ENCODE results near the gene RASSF7. TPM values are rescaled to one million over a fixed set of nuclear protein-coding genes. Genes with fewer than 3 reads are reported as not detected.

RASSF7 gene
- total RNA-seq, 2 donors from 2014 or later = 13.3 to 22.9 TPM

DNA sequence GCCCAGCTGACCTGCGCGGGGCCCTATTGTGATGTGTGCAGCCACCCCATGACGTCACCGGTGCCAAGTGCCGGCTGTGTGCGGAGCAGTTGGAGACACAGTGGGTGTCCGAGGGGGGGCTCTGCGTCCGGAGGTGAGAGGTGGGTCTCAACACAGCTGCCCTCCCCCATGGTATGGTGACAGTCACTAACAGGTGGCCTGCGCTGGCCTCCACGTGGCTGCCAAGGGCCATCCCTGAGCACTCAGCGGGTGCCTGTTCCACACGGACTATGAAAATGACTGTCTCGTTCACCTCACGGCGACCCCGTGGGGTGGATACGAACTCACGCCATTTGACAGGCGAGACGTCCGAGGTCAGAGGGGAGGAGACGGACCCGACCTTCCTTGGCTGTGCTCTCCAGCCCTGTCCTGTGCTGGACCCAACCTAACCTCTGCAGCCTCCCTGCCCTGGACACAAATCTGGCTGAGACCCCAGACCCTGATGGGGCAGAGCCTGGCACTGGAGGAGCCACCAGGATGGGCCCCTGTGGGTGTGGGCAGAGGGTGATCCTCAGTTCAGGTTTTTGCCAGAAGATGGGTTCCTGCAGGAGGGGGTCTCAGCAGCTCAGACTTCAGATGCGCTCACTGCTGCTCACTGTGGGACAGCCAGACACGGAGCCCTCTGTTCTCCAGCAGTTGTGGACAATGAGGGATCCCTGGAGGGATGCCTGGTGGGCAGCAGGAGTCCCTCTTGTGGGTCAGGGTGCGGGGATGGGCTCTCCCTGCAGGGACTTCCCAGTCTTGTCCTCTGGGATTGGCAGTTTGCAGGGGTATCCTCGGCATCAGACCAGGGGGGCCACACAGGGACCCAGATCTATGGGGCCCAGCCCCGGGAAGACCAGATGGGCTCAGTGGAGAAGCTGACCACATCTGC lies 31.7 kb upstream of the RASSF7 start:
- no peaks in the 10 kb centered on the region for H3K36me3 Mint-ChIP-seq
- H3K9me3 Mint-ChIP-seq = no peaks in the 10 kb centered on the region
- ATAC-seq (no peak), DNase-seq (ENCODE audit: low spot score) (no peak)
- H3K27ac Mint-ChIP-seq = no peak overlapping the region
- H3K4me3 Mint-ChIP-seq = no peak overlapping the region
- no peaks in the 10 kb centered on the region for H3K27me3 Mint-ChIP-seq
- H3K4me1 Mint-ChIP-seq (ENCODE audit: low read depth in 2 of 2) = no peaks in the 10 kb centered on the region

DNA sequence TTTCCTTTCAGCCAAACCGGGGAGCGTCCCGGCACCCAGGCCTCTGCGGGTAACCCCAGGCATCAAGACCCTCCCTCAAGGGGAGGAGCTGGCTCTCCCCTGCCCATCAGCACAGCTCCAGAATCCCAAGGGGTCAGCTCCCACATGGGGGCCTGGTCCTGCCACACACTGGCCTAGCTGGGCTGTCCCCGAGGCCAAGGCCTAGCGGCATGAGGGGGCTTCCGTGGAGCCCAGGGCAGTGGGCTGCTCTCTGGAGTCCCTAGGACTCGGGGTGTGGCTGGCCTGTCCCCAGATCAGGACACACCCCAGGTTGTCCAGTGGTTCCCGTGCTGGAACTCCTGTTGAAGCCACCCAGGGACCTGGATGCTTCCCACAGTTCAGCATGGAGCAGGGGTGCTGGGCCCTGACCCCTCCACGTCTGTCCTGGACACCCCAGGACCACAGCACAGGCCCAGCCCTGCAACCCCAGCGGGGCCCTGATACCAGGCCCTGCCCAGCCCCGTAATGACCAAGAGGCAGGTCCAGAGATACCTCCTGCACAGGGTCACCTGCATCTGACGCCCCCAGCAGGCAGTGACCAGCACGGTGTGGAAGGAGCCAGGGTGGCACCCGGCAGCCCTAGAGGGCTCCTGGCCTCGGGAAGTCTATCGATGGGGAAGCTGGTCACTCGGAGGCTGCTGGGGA lies 30.9 kb upstream of the RASSF7 start:
- Mint-ChIP-seq H3K4me3 (no peak overlapping the region), H3K36me3 (no peaks in the 10 kb centered on the region), H3K27me3 (no peaks in the 10 kb centered on the region), H3K4me1 (ENCODE audit: low read depth in 2 of 2) (no peaks in the 10 kb centered on the region), H3K9me3 (no peaks in the 10 kb centered on the region), H3K27ac (no peak overlapping the region)
- ATAC-seq (no peak), DNase-seq (ENCODE audit: low spot score) (no peak)

DNA sequence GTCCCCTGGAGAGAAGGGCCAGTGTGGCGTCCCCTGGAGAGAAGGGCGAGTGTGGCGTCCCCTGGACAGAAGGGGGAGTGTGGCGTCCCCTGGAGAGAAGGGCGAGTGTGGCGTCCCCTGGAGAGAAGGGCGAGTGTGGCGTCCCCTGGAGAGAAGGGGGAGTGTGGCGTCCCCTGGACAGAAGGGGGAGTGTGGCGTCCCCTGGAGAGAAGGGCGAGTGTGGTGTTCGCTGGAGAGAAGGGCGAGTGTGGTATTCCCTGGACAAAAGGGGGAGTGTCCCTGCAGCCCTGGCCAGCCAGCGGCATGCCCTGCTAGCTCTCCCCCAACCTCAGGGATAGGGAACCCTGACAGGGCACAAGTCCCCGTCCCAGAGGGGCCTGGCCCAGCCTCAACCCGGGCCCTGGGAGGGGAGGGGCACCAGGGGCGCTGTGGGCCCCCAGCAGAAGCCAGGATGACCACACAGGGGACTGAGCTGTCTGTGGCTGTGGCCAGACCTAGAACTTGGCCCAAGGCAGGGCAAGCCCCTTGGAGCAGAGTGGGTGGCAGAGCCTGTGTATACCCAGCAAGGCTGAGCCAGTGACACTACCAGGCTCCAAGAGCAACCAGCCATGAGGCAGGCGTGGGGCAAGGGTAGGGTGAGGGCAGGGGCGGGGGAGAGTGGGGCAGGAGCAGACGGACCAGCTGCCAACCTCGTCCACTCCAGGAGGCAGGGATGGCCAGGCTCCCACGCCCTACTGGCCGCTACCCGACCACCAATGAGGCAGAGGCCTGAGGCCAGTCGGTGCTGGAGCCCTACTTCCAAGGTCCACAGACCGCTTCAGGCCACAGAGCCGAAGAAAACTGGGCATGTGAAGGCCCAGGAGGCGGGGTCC lies 29.6 kb upstream of the RASSF7 start:
- H3K27me3 Mint-ChIP-seq = no peaks in the 10 kb centered on the region
- no peak overlapping the region for H3K4me3 Mint-ChIP-seq
- H3K9me3 Mint-ChIP-seq = no peaks in the 10 kb centered on the region
- peaks cover 2 to 3% of the 10 kb centered on the region in 2 donors for H3K4me1 Mint-ChIP-seq (ENCODE audit: low read depth in 2 of 2)
- DNase-seq (ENCODE audit: low spot score) (no peak), ATAC-seq (no peak)
- no peak overlapping the region for H3K27ac Mint-ChIP-seq
- no peaks in the 10 kb centered on the region for H3K36me3 Mint-ChIP-seq

DNA sequence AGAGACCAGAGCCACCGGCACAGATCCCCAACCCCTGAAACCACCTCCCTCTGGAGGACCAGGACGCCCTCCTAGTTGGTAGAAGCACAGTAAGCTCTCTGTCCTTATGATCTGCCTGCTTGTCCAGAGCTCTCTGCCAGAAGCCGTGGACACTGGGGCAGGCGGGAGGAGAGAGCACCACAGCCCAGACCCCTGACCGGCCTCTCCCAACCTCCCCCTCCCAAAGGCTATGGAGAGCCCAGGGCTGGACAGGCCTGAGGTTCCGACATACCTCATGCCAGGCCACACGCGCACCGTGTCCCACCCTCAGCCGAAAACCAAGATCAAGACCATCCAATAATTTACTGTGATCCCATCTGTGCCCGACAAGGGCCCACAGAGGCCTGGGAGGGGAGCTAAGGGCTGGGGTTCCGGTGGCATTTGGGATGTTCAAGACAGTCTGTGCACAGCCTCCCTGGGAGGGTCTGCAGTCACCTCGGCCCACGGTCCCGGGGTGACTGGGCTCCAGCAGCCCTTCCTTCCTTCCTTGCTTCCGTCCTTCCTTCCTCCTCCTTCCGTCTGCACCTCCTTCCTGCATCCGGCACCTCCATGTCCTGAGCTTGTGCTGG lies 28.7 kb upstream of the RASSF7 start:
- no peak overlapping the region for H3K27ac Mint-ChIP-seq
- ATAC-seq (no peak), DNase-seq (ENCODE audit: low spot score) (no peak)
- no peaks in the 10 kb centered on the region for H3K9me3 Mint-ChIP-seq
- no peak overlapping the region for H3K4me3 Mint-ChIP-seq
- H3K36me3 Mint-ChIP-seq = no peaks in the 10 kb centered on the region
- H3K4me1 Mint-ChIP-seq (ENCODE audit: low read depth in 2 of 2) = peaks cover 5% of the 10 kb centered on the region in 2 donors
- no peaks in the 10 kb centered on the region for H3K27me3 Mint-ChIP-seq

DNA sequence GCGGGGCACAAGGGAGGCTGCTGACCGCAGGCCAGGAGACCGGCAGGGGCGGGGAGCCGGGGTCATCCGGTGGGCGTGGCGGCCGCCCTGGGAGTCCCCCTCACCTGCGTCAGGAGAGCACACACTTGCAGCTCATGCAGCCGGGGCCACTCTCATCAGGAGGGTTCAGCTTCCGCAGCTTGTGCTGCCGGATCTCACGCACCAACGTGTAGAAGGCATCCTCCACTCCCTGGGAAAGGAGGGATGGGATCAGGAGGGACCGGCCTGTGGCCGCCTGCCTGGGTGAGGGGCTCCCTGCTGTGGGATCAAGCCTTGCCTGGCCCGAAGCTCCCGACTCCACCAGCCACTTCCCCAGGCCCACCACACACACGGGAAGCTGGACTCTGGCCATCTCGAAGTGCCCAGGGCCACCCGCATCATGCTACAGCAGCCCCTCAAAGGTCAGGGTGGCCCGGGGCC lies 28.2 kb upstream of the RASSF7 start:
- H3K4me3 Mint-ChIP-seq = no peak overlapping the region
- peaks cover 5 to 7% of the 10 kb centered on the region in 2 donors for H3K4me1 Mint-ChIP-seq (ENCODE audit: low read depth in 2 of 2)
- H3K27ac Mint-ChIP-seq = no peak overlapping the region
- ATAC-seq (no peak), DNase-seq (ENCODE audit: low spot score) (no peak)
- no peaks in the 10 kb centered on the region for H3K27me3 Mint-ChIP-seq
- no peaks in the 10 kb centered on the region for H3K36me3 Mint-ChIP-seq
- no peaks in the 10 kb centered on the region for H3K9me3 Mint-ChIP-seq

DNA sequence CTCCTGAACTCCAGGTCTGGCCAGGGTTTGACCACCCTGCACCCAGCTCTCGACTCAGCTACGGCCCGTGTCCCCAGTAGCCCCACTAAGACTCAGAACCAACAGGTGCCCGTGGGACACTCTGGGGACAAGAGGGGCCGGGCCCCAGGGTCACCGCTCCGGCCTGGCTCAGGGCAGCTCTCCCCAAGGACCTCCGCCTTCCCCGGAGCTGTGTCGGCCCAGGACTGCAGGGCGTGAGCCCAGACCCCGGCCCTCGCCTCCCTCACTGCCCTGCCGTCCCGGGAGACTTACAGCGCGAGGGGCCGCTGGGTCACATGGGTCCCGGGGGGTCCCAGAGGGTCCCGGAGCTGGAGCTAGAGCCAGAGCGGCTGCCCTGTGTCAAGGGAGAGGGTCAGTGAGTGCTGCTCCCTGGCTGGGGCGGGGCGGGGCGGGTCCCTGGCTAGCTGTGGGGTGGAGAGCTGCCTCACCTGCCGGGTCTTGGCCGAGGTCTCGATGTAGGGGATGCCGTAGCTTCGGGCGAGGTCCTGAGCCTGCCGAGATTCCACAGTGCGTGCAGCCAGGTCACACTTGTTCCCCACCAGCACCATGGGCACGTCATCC lies 27.7 kb upstream of the RASSF7 start:
- H3K4me1 Mint-ChIP-seq (ENCODE audit: low read depth in 2 of 2) = peaks cover 5 to 10% of the 10 kb centered on the region in 2 donors
- ATAC-seq (no peak), DNase-seq (ENCODE audit: low spot score) (no peak)
- no peak overlapping the region for H3K27ac Mint-ChIP-seq
- no peaks in the 10 kb centered on the region for H3K27me3 Mint-ChIP-seq
- no peak overlapping the region for H3K4me3 Mint-ChIP-seq
- H3K36me3 Mint-ChIP-seq = no peaks in the 10 kb centered on the region
- H3K9me3 Mint-ChIP-seq = no peaks in the 10 kb centered on the region

DNA sequence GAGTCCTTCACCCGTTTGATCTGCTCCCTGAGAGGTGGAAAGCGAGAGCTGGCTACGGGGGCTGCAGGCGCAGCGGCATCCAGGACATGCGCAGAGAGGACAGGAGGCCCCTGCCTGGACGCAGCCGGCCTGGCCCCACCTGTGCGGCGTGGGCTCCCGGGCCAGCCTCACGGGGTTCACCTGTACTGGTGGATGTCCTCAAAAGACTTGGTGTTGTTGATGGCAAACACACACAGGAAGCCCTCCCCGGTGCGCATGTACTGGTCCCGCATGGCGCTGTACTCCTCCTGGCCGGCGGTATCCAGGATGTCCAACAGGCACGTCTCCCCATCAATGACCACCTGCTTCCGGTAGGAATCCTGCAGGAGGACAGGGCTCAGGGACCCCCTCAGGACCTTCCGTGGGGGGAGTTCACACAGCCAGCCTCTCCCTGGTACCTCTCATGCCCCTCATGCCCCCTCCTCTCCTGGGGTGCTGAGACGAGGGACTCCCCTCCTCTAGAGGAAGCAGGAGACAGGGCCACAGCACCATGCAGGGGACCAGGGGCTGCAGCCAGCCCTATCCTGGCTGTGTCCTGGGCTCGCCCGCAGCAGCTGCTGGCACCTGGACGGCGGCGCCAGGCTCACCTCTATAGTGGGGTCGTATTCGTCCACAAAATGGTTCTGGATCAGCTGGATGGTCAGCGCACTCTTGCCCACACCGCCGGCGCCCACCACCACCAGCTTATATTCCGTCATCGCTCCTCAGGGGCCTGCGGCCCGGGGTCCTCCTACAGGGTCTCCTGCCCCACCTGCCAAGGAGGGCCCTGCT lies 27.0 kb upstream of the RASSF7 start:
- H3K9me3 Mint-ChIP-seq = no peaks in the 10 kb centered on the region
- H3K4me3 Mint-ChIP-seq = no peak overlapping the region
- peaks cover 5 to 10% of the 10 kb centered on the region in 2 donors for H3K4me1 Mint-ChIP-seq (ENCODE audit: low read depth in 2 of 2)
- ATAC-seq (no peak), DNase-seq (ENCODE audit: low spot score) (no peak)
- no peak overlapping the region for H3K27ac Mint-ChIP-seq
- no peaks in the 10 kb centered on the region for H3K27me3 Mint-ChIP-seq
- no peaks in the 10 kb centered on the region for H3K36me3 Mint-ChIP-seq

DNA sequence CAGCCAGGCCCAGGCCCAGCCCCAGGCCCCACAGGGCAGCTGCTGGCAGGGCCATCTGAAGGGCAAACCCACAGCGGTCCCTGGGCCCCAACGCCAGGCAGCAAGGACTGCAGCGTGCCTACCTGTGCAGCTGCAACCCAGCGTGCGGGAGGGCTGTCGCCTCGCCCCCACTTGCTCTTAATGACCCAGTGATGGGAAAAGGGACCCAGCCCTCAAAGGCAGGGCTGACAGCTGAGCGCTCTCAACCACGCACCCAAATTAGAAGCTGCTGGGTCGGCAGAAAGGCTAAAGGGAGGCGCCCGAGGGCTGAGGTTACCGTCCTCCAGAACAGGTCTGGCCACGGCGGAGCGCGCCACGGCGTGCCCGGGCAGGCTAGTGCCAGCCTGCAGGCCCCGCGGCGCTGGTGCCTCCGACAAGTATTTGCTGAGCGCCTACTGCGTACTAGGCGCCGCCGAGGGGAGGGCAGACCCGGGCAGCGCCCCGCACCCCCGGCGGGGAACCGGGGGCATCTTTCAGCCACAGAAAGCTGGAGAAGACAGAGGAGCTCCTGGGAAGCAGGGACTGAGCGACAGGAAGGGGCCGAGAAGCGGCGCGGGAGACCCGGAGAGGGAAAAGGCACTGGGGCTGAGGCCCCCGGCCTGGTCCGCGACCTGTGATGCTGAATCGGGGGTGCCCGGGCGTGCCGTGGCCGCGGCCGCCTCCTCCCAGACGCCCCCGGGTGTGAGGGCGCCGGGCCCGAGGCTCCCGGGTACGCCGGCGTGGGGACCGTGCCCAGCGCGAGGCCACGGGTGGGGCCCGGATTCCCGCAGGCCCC lies 26.2 kb upstream of the RASSF7 start:
- Mint-ChIP-seq H3K27ac (no peak overlapping the region), H3K36me3 (no peaks in the 10 kb centered on the region), H3K9me3 (no peaks in the 10 kb centered on the region), H3K4me1 (ENCODE audit: low read depth in 2 of 2) (peaks cover 5 to 10% of the 10 kb centered on the region in 2 donors), H3K4me3 (peak overlapping the region; percentile 66), H3K27me3 (no peaks in the 10 kb centered on the region)
- DNase-seq (ENCODE audit: low spot score) = no peak
- peak in 1 of 2 donors; percentile 0 for ATAC-seq

DNA sequence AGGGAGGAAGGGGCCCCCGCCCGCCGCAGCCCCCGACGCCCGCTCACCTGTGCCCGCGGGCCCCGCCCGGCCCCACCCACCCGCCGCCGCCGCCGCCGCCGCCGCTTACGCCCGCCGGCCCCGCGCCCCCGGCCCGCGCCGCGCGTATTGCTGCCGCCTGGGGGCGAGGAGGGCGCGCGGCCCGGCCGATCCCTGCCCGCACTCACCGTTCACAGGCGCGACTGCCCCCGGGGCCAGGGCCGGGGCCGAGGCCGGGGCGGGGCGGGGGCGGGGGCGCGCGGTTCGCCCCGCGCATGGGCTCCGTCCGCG lies 25.6 kb upstream of the RASSF7 start:
- DNase-seq (ENCODE audit: low spot score) = no peak
- ATAC-seq = no peak
- no peak overlapping the region for H3K4me3 Mint-ChIP-seq
- H3K36me3 Mint-ChIP-seq = no peaks in the 10 kb centered on the region
- no peak overlapping the region for H3K27ac Mint-ChIP-seq
- H3K4me1 Mint-ChIP-seq (ENCODE audit: low read depth in 2 of 2) = peaks cover 5 to 10% of the 10 kb centered on the region in 2 donors
- H3K27me3 Mint-ChIP-seq = no peaks in the 10 kb centered on the region
- no peaks in the 10 kb centered on the region for H3K9me3 Mint-ChIP-seq

DNA sequence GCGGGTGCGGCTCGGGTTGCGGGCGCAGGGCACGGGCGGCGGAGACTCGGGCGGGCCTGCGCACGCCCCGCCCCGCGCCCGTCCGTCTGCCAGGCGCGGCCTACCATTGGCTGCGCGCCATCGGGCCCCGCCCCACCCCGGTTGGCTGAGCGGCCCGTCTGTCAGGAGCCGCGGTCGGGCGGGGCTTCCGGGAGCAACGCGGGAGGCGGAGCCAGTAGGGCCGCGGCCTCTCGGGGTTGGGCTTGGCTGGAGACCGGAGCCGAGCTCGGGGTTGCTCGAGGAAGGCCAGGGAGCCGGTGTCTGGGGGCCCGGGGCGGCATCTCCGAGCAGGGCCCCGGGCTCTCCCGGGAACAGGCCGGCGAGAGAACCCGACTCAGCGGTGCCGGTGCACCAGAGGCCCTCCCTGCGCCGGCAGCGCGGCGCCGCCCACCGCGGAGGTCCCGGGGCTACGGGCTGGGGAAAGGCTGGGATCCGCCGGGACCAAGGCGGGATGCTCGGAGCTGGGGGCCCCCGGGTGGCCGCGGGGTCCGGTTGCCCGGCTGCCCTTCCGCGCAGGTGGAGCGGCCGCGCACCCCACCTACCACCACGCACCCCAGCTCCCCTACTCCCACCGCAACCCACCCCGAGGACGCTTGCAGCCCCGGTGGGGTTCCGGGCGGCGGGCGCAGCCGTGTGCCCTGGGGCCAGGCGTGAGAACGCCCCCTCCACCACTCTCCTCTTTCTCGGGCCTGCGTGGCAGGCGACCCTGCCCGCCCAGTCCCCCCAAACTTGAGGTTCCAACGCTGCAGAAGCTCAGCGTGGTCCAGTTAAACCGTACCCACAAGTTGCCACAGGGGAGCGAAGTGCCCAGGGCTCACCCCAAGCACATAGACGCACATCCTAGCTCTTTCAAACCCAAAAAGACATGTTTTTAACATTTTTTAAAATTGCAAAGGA lies 25.0 kb upstream of the RASSF7 start, which contains the start of gene HRAS:
HRAS (minus strand) TSS at position 58 of the 936 bp plus-strand sequence.
- no peaks in the 10 kb centered on the region for H3K9me3 Mint-ChIP-seq
- peak; percentile 98 for DNase-seq (ENCODE audit: low spot score)
- peaks cover 5 to 10% of the 10 kb centered on the region in 2 donors for H3K4me1 Mint-ChIP-seq (ENCODE audit: low read depth in 2 of 2)
- H3K36me3 Mint-ChIP-seq = no peaks in the 10 kb centered on the region
- H3K4me3 Mint-ChIP-seq = peak within 1 kb of the TSS; percentile 91
- H3K27me3 Mint-ChIP-seq = no peaks in the 10 kb centered on the region
- peak within 1 kb of the TSS; percentile 75 to 81 for H3K27ac Mint-ChIP-seq
- peak; percentile 93 to 96 for ATAC-seq

All from natural killer cell treated with Interleukin-12 subunit alpha and Interleukin-12 subunit beta and Interleukin-15 and Interleukin-18, amount 100 ng/mL, for 72 hours (primary cell).